Stimulated activated CD4-positive, alpha-beta T cell treated with anti-CD3 and anti-CD28 coated beads, Interleukin-2, amount 100 ng/mL, for 4 hours (primary cell): ENCODE measurements around the gene PDP2.
A peak's percentile ranks its signal among the peaks of the same experiment; 100 is the strongest.
"Not testable (repeated sequence)": the region's sequence is repeated elsewhere in the genome, so short reads cannot be mapped to it uniquely, and the experiment has no call there.

Experiments used
- DNase-seq: peaks from one replicate; pipeline ENCODE4 v3.0.0-alpha.2; 2020; ENCODE audit warnings: low read depth

The PDP2 gene

GRCh38 chr16:66919569-66920298, 39.4 kb downstream of the PDP2 start:
- DNase-seq, result no peak

- DNase-seq, result no peak
Measured at GRCh38 chr16:66920299-66920590, 39.9 kb downstream of the PDP2 start.

GRCh38 chr16:66920924-66921680, 40.8 kb downstream of the PDP2 start:
- DNase-seq, result no peak

GRCh38 chr16:66921729-66922450, 41.6 kb downstream of the PDP2 start:
- no peak for DNase-seq

- no peak for DNase-seq
Measured at GRCh38 chr16:66923247-66923731, 43.0 kb downstream of the PDP2 start.

GRCh38 chr16:66923866-66924265, 43.6 kb downstream of the PDP2 start:
- DNase-seq, result no peak

GRCh38 chr16:66924527-66925321, 44.4 kb downstream of the PDP2 start:
- no peak for DNase-seq

- DNase-seq, result no peak
Measured at GRCh38 chr16:66925322-66925840, 45.1 kb downstream of the PDP2 start, which contains the start of gene RRAD. Gene RRAD, minus strand, starts transcription at chr16:66925535. Its CDS starts 356 bp downstream, at chr16:66925179.

GRCh38 chr16:66926171-66926947, 46.0 kb downstream of the PDP2 start:
- DNase-seq, result no peak

GRCh38 chr16:66926961-66927436, 46.7 kb downstream of the PDP2 start:
- no peak for DNase-seq

- no peak for DNase-seq
Measured at GRCh38 chr16:66927918-66928649, 47.8 kb downstream of the PDP2 start.

GRCh38 chr16:66928702-66929388, 48.5 kb downstream of the PDP2 start:
- DNase-seq, result no peak

- DNase-seq, result no peak
Measured at GRCh38 chr16:66930189-66930588, 49.9 kb downstream of the PDP2 start.

- DNase-seq, result no peak
Measured at GRCh38 chr16:66931665-66932064, 51.4 kb downstream of the PDP2 start.

GRCh38 chr16:66932076-66932475, 51.8 kb downstream of the PDP2 start:
- DNase-seq, result no peak

GRCh38 chr16:66933776-66934137, 53.4 kb downstream of the PDP2 start:
- peak; percentile 63 for DNase-seq

GRCh38 chr16:66934138-66934838, 54.0 kb downstream of the PDP2 start, which contains the start of gene CIAO2B:
Gene CIAO2B, minus strand, starts transcription at chr16:66934402. Its CDS starts 38 bp downstream, at chr16:66934364.
- DNase-seq, result peak; percentile 87

- DNase-seq, result not testable (repeated sequence)
Measured at GRCh38 chr16:66934839-66935313, 54.6 kb downstream of the PDP2 start.
